ENCODE data around the gene GAB2. TPM values are rescaled to one million over a fixed set of nuclear protein-coding genes. Genes with fewer than 3 reads are reported as not detected.

Gene GAB2
- total RNA-seq, 1 donor from 2014 or later, result 10.4 TPM

DNA sequence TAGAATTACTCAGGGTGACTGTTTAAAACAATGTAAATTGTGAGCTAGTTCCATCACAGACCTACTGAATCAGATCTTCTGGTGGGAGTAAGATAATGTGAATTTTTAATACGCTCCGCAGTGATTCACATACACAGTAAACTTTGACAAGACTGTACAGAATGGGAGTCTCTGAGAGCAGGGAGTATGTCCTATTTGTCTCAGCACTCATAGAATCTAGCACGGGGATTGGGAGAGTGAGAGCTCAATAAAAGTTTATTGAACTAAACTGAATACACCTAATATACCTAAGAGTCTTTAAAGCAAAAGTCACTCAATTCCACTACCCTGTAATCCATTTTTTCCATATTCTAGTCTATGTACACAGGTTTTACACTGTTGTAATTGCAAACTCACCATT is 11.2 kb upstream of the GAB2 start:
- H3K4me3 ChIP-seq (ENCODE audit: low read length in 3 of 3), result no peak overlapping the region
- no peaks in the 10 kb centered on the region for H3K36me3 ChIP-seq (ENCODE audit: control insufficient read depth in 3 of 3, insufficient read depth in 3 of 3, low read length in 3 of 3)
- no peak overlapping the region for H3K27ac ChIP-seq (ENCODE audit: low read depth, low read length)
- no peak overlapping the region for H3K9ac ChIP-seq (ENCODE audit: low read depth in 1 of 3, low read length in 3 of 3)
- H3K27me3 ChIP-seq (ENCODE audit: control insufficient read depth in 3 of 3, insufficient read depth in 3 of 3, low read length in 3 of 3), result no peaks in the 10 kb centered on the region
- no peaks in the 10 kb centered on the region for H3K9me3 ChIP-seq (ENCODE audit: control insufficient read depth in 3 of 3, low read length in 3 of 3)
- no peaks in the 10 kb centered on the region for H3K4me1 ChIP-seq (ENCODE audit: control insufficient read depth in 3 of 3, insufficient read depth in 3 of 3, low read length in 3 of 3)

DNA sequence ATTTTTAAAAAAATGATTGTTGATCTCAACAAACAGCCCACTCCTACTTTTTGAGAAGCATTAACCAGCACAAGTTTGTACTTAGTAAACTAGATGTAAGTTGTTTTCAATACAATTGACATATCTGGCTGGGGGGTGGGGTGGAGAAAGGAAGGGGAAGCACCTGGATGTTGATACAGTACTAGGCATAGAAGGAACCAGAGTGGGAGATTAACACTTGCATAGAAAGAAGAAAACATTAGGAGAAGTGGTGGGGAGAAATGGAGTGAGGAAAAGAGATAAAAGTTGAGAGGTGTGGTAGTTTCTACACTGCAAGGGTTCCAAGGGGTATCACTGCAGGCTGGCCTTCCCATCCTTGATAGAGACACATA is 10.6 kb upstream of the GAB2 start:
- Histone ChIP-seq H3K27me3 (ENCODE audit: control insufficient read depth in 3 of 3, insufficient read depth in 3 of 3, low read length in 3 of 3) (no peaks in the 10 kb centered on the region), H3K9ac (ENCODE audit: low read depth in 1 of 3, low read length in 3 of 3) (no peak overlapping the region), H3K9me3 (ENCODE audit: control insufficient read depth in 3 of 3, low read length in 3 of 3) (no peaks in the 10 kb centered on the region), H3K27ac (ENCODE audit: low read depth, low read length) (no peak overlapping the region), H3K36me3 (ENCODE audit: control insufficient read depth in 3 of 3, insufficient read depth in 3 of 3, low read length in 3 of 3) (no peaks in the 10 kb centered on the region), H3K4me3 (ENCODE audit: low read length in 3 of 3) (no peak overlapping the region), H3K4me1 (ENCODE audit: control insufficient read depth in 3 of 3, insufficient read depth in 3 of 3, low read length in 3 of 3) (no peaks in the 10 kb centered on the region)

DNA sequence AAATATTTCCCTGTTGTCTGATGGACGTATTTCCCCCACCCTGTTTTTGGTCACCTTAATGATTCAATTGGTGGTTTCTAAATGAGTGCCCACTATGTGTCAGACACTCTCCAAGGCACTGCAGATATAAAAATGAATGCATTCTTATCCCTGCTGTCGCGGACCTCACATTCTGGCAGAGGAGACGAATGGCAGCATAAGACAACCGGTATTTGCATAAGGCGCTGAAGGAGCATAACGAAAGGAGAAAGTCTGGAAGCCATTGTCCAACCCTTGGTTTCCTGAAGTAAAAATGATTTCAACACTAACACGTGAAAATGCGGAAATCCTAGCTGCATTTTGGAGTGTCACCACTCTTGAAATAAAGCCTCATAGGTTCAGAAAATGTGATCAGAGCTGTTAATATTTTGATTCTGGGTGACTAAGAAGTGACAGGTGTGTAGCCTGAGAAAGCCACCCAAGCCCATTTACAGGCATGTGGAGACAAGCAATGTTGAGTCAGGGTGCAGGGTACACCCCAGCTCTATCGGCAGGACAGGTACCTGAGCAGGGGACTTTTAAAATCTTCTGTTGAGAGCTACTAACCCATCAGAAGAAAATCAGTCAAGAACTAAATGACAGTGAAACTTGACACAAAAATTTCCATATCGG is 10.1 kb upstream of the GAB2 start:
- H3K9ac ChIP-seq (ENCODE audit: low read depth in 1 of 3, low read length in 3 of 3), result no peak overlapping the region
- no peaks in the 10 kb centered on the region for H3K36me3 ChIP-seq (ENCODE audit: control insufficient read depth in 3 of 3, insufficient read depth in 3 of 3, low read length in 3 of 3)
- H3K27me3 ChIP-seq (ENCODE audit: control insufficient read depth in 3 of 3, insufficient read depth in 3 of 3, low read length in 3 of 3), result no peaks in the 10 kb centered on the region
- no peak overlapping the region for H3K27ac ChIP-seq (ENCODE audit: low read depth, low read length)
- no peak overlapping the region for H3K4me3 ChIP-seq (ENCODE audit: low read length in 3 of 3)
- H3K4me1 ChIP-seq (ENCODE audit: control insufficient read depth in 3 of 3, insufficient read depth in 3 of 3, low read length in 3 of 3), result no peaks in the 10 kb centered on the region
- H3K9me3 ChIP-seq (ENCODE audit: control insufficient read depth in 3 of 3, low read length in 3 of 3), result no peaks in the 10 kb centered on the region

DNA sequence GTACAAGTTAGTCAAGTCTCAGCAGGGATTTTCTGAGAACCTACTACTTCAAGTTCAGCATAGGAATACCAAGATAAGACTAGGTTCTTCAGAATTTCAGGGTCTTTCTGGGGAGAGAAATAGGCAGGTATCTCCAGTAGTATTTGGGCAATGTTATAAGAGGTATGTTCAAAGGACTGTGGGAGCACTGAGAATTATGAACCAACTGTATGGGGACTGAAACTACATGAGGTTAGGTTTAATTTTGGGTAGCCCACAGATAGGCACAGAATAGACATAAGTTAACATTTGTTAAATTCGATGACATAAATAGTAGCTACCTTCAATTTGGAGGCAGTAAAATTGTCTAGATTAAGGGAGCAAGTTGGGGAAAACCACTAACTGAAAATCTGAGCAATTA is 9.2 kb upstream of the GAB2 start:
- no peak overlapping the region for H3K27ac ChIP-seq (ENCODE audit: low read depth, low read length)
- no peak overlapping the region for H3K4me3 ChIP-seq (ENCODE audit: low read length in 3 of 3)
- no peaks in the 10 kb centered on the region for H3K36me3 ChIP-seq (ENCODE audit: control insufficient read depth in 3 of 3, insufficient read depth in 3 of 3, low read length in 3 of 3)
- H3K9me3 ChIP-seq (ENCODE audit: control insufficient read depth in 3 of 3, low read length in 3 of 3), result no peaks in the 10 kb centered on the region
- no peaks in the 10 kb centered on the region for H3K4me1 ChIP-seq (ENCODE audit: control insufficient read depth in 3 of 3, insufficient read depth in 3 of 3, low read length in 3 of 3)
- no peak overlapping the region for H3K9ac ChIP-seq (ENCODE audit: low read depth in 1 of 3, low read length in 3 of 3)
- H3K27me3 ChIP-seq (ENCODE audit: control insufficient read depth in 3 of 3, insufficient read depth in 3 of 3, low read length in 3 of 3), result no peaks in the 10 kb centered on the region

DNA sequence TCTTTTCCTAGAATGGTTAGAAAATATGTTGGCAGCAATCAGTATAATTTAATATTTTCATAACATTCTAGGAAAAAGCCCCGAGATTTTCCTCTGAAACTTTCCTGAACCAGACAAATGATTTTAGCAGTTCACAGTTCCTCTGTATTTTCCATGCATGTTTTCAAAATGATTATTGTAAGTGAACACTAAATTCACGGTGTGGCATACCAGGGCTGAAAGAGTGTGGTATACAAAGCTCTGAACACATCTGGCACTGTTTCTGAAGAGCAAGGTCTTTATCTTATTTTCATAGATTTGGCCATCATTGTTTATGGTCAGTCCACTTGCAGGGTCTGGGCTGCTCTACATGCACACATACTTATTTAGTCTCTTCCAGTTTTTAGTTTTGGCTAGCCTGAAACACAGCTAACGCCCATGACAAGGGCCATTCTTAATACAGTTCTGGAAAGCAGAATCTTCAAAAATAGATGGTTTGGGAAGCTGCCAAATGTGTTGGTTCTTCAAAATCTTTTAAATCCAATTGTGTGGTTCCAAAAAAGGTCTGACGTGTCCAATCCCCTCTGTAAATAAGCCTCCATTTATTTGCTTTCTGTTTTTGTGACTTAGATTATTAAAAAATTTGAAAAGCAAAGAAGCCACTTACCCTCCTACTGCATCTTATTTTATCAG is 7.9 kb upstream of the GAB2 start:
- no peak overlapping the region for H3K9ac ChIP-seq (ENCODE audit: low read depth in 1 of 3, low read length in 3 of 3)
- peaks cover 0 to 3% (median 3%) of the 10 kb centered on the region in 3 donors for H3K27me3 ChIP-seq (ENCODE audit: control insufficient read depth in 3 of 3, insufficient read depth in 3 of 3, low read length in 3 of 3)
- H3K9me3 ChIP-seq (ENCODE audit: control insufficient read depth in 3 of 3, low read length in 3 of 3), result no peaks in the 10 kb centered on the region
- H3K36me3 ChIP-seq (ENCODE audit: control insufficient read depth in 3 of 3, insufficient read depth in 3 of 3, low read length in 3 of 3), result no peaks in the 10 kb centered on the region
- peaks cover 2 to 5% (median 4%) of the 10 kb centered on the region in 3 donors for H3K4me1 ChIP-seq (ENCODE audit: control insufficient read depth in 3 of 3, insufficient read depth in 3 of 3, low read length in 3 of 3)
- H3K27ac ChIP-seq (ENCODE audit: low read depth, low read length), result peak overlapping the region; percentile 3
- no peak overlapping the region for H3K4me3 ChIP-seq (ENCODE audit: low read length in 3 of 3)

DNA sequence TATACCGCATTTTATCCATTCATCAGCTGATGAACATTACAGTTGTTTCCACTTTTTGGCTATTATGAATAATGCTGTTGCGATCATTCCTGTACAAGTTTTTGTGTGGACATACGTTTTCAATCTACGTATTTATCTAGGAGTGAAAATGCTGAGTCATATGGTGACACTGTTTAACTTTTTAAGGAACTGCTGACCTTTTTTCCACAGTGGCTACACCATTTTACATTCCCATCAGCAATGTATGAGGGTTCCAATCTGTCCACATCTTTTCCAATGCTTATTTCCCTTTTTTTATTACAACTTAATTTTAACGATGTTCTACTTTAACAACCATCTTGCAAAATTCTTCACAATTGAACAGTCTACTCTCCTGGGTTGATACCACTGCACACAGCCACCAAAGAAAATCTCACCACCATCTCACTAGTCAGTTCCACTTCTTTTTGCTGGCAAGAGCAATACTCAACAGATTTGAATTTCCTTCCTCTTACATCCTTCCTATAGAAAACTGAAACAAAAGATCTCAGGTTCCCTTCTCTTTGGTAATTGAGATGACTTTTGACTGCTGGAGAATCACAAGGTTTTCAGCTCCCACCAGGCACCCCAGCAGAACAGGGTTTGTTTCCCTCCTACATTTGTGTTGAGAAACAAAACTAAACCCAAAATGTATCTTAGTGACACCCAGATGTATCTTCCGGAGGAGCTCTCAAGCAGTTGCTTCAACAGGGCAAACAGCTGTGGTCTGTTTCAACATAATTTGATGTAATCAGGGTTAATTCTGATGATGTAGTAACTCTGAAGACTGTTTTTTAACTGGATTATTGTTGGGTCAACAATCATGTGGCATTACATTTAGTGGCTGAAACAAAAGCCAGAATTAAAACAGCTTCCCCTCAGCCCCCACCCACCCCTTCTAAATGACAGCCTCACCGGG is 7.0 kb upstream of the GAB2 start:
- peaks cover 6 to 14% (median 10%) of the 10 kb centered on the region in 3 donors for H3K4me1 ChIP-seq (ENCODE audit: control insufficient read depth in 3 of 3, insufficient read depth in 3 of 3, low read length in 3 of 3)
- no peak overlapping the region for H3K4me3 ChIP-seq (ENCODE audit: low read length in 3 of 3)
- H3K27ac ChIP-seq (ENCODE audit: low read depth, low read length), result peak overlapping the region; percentile 3
- no peaks in the 10 kb centered on the region for H3K36me3 ChIP-seq (ENCODE audit: control insufficient read depth in 3 of 3, insufficient read depth in 3 of 3, low read length in 3 of 3)
- no peak overlapping the region for H3K9ac ChIP-seq (ENCODE audit: low read depth in 1 of 3, low read length in 3 of 3)
- H3K9me3 ChIP-seq (ENCODE audit: control insufficient read depth in 3 of 3, low read length in 3 of 3), result no peaks in the 10 kb centered on the region
- peaks cover 0 to 4% (median 3%) of the 10 kb centered on the region in 3 donors for H3K27me3 ChIP-seq (ENCODE audit: control insufficient read depth in 3 of 3, insufficient read depth in 3 of 3, low read length in 3 of 3)

DNA sequence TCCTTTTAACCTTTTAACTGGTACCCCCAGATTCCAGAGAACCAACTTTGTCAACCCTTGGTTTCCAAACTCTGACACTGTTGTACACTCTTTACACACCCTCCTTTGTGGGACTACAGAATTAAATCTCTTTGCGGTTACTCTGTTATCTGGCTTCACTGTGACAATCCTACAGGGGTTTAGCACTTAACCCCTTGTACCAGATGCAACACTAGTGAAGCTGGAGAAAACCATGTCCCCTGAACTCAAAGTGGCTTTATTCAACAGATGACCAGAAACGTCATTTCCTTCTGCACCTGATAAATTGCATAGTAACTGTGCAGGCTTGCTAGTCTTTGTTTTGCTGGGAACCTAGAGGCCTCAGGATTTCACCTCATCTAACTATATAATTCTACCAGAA is 5.6 kb upstream of the GAB2 start:
- peaks cover 20 to 28% (median 21%) of the 10 kb centered on the region in 3 donors for H3K4me1 ChIP-seq (ENCODE audit: control insufficient read depth in 3 of 3, insufficient read depth in 3 of 3, low read length in 3 of 3)
- H3K9ac ChIP-seq (ENCODE audit: low read depth in 1 of 3, low read length in 3 of 3), result no peak overlapping the region
- H3K9me3 ChIP-seq (ENCODE audit: control insufficient read depth in 3 of 3, low read length in 3 of 3), result no peaks in the 10 kb centered on the region
- H3K36me3 ChIP-seq (ENCODE audit: control insufficient read depth in 3 of 3, insufficient read depth in 3 of 3, low read length in 3 of 3), result no peaks in the 10 kb centered on the region
- no peak overlapping the region for H3K27ac ChIP-seq (ENCODE audit: low read depth, low read length)
- H3K4me3 ChIP-seq (ENCODE audit: low read length in 3 of 3), result no peak overlapping the region
- peaks cover 0 to 6% (median 4%) of the 10 kb centered on the region in 3 donors for H3K27me3 ChIP-seq (ENCODE audit: control insufficient read depth in 3 of 3, insufficient read depth in 3 of 3, low read length in 3 of 3)

DNA sequence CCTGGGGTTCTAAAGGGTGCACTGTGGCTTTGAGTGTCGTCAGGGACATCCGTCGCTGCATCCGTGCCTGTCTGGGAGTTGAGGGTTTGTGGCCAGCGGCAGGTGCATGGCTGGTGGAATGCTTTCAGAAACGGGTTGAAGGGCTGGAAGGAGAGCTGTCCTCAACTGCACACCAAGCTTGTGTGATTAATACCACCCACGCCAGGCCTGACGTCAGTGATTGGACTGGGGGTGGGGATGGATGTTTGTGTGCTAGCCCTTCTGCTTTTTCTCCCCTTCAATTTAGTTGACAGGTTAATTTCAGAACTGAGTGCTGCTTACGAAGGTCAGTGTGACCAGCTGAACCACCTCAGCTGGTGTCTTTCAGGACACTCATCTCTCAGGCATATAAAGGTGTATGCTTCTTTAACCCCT is 3.2 kb upstream of the GAB2 start:
- H3K27ac ChIP-seq (ENCODE audit: low read depth, low read length), result no peak overlapping the region
- H3K9me3 ChIP-seq (ENCODE audit: control insufficient read depth in 3 of 3, low read length in 3 of 3), result no peaks in the 10 kb centered on the region
- H3K9ac ChIP-seq (ENCODE audit: low read depth in 1 of 3, low read length in 3 of 3), result no peak overlapping the region
- peaks cover 0 to 6% (median 4%) of the 10 kb centered on the region in 3 donors for H3K27me3 ChIP-seq (ENCODE audit: control insufficient read depth in 3 of 3, insufficient read depth in 3 of 3, low read length in 3 of 3)
- peaks cover 27 to 35% (median 27%) of the 10 kb centered on the region in 3 donors for H3K4me1 ChIP-seq (ENCODE audit: control insufficient read depth in 3 of 3, insufficient read depth in 3 of 3, low read length in 3 of 3)
- H3K36me3 ChIP-seq (ENCODE audit: control insufficient read depth in 3 of 3, insufficient read depth in 3 of 3, low read length in 3 of 3), result no peaks in the 10 kb centered on the region
- no peak overlapping the region for H3K4me3 ChIP-seq (ENCODE audit: low read length in 3 of 3)

DNA sequence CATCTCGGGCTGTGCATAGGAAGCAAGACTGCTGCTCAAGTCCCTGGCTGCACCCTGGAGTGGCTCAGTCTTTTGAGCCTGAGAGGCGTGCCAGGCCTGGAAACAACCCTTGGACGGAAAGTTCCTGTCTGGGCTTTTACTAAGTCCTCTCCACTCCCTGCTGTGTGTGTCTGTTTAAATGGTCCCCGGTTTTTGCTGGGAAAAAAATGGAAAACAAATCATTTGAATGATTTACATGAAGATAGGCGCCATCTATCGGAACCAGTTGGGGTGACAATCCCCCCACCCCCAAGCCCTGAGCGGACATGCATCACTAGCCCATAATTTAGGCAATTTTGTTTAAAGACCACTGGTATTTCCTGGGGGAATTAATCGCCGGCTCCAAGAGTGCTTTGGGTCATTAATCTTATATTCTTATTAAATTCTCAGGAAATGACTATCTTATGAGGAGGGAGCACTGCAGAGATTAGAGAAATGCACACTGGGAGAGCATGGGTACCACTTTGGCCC is 2.7 kb upstream of the GAB2 start:
- Histone ChIP-seq H3K4me1 (ENCODE audit: control insufficient read depth in 3 of 3, insufficient read depth in 3 of 3, low read length in 3 of 3) (peaks cover 27 to 35% (median 27%) of the 10 kb centered on the region in 3 donors), H3K9me3 (ENCODE audit: control insufficient read depth in 3 of 3, low read length in 3 of 3) (no peaks in the 10 kb centered on the region), H3K27ac (ENCODE audit: low read depth, low read length) (peak overlapping the region; percentile 45), H3K27me3 (ENCODE audit: control insufficient read depth in 3 of 3, insufficient read depth in 3 of 3, low read length in 3 of 3) (peaks cover 0 to 6% (median 4%) of the 10 kb centered on the region in 3 donors), H3K36me3 (ENCODE audit: control insufficient read depth in 3 of 3, insufficient read depth in 3 of 3, low read length in 3 of 3) (no peaks in the 10 kb centered on the region), H3K4me3 (ENCODE audit: low read length in 3 of 3) (peak overlapping the region in 2 of 3 donors; percentile 6 to 43), H3K9ac (ENCODE audit: low read depth in 1 of 3, low read length in 3 of 3) (no peak overlapping the region)
